Stimulated activated CD8-positive, alpha-beta memory T cell treated with anti-CD3 and anti-CD28 coated beads, Interleukin-7, amount 100 ng/mL, for 4 hours (primary cell): ENCODE data around the gene RUBCNL.

ENCODE experiments used
- DNase-seq, 2 donors: peaks; one replicate each; pipeline ENCODE4 v3.0.0-alpha.2; 2020; ENCODE audit warnings: low read depth in 2 of 2

The RUBCNL gene

GRCh38 chr13:46310066-46310465, 77.0 kb downstream of the RUBCNL start:
- no peak for DNase-seq

- no peak for DNase-seq
These were observed 79.5 kb downstream of the RUBCNL start for GRCh38 chr13:46307554-46307953.

GRCh38 chr13:46304546-46304945, 82.5 kb downstream of the RUBCNL start:
- DNase-seq, result no peak

GRCh38 chr13:46303742-46304385, 83.2 kb downstream of the RUBCNL start:
- DNase-seq, result no peak

GRCh38 chr13:46297361-46297811, 89.7 kb downstream of the RUBCNL start:
- DNase-seq, result no peak

GRCh38 chr13:46296921-46297320, 90.1 kb downstream of the RUBCNL start:
- DNase-seq, result no peak

- DNase-seq, result no peak
These were observed 90.8 kb downstream of the RUBCNL start for GRCh38 chr13:46296115-46296822.

GRCh38 chr13:46295491-46296114, 91.4 kb downstream of the RUBCNL start:
- DNase-seq, result peak; percentile 46 to 51

GRCh38 chr13:46293436-46293835, 93.6 kb downstream of the RUBCNL start:
- no peak for DNase-seq
